ENCODE measurements around the gene SUN5. TPM values are rescaled to one million over a fixed set of nuclear protein-coding genes. Genes with fewer than 3 reads are reported as not detected.

SUN5 gene
- total and polyA plus RNA-seq, 8 donors, result not detected

DNA sequence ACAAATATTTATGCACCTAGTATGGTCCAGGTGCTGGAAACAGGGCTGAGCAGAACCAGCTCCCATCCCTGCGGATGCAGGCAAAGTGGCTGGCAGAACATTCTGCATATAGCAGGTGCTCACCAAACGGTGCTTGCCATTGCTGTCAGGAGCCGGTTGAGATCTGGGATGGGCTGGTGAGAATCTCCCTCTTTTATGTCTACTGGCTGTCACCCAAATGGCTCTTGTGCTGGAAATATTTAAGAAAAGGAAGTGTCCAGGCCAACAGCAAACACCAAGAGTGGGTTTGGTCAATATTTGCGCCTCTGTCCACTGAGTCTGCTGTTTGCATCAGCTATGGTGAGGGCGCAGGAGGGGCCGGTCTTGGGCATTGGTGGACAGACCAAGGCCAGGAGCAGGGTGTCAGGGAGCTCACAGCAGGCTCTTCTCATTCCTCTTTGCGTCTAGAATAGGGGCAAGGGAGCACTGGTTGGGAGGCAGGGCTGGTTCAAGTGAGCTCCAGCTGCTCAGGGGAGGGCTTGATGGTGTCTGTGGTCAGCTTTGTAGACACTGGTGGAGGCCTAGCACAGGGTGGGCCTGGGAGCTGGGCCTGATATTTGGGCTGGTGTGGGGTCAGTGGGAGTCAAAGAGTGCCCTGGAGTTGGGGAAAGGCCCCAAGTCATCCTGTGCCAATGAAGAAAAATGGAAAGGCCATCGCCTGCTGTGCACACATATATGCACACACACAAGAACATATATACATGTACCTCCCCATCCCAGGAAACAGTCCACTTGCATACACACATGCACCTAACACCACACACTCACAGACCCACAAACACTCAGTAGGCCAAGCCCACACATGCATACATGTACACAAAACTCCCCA, 1.9 kb upstream of the SUN5 start:
- TF ChIP-seq, protein P1, sequence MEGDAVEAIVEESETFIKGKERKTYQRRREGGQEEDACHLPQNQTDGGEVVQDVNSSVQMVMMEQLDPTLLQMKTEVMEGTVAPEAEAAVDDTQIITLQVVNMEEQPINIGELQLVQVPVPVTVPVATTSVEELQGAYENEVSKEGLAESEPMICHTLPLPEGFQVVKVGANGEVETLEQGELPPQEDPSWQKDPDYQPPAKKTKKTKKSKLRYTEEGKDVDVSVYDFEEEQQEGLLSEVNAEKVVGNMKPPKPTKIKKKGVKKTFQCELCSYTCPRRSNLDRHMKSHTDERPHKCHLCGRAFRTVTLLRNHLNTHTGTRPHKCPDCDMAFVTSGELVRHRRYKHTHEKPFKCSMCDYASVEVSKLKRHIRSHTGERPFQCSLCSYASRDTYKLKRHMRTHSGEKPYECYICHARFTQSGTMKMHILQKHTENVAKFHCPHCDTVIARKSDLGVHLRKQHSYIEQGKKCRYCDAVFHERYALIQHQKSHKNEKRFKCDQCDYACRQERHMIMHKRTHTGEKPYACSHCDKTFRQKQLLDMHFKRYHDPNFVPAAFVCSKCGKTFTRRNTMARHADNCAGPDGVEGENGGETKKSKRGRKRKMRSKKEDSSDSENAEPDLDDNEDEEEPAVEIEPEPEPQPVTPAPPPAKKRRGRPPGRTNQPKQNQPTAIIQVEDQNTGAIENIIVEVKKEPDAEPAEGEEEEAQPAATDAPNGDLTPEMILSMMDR (IDR thresholded peaks at IDR 0.05), result no peak

DNA sequence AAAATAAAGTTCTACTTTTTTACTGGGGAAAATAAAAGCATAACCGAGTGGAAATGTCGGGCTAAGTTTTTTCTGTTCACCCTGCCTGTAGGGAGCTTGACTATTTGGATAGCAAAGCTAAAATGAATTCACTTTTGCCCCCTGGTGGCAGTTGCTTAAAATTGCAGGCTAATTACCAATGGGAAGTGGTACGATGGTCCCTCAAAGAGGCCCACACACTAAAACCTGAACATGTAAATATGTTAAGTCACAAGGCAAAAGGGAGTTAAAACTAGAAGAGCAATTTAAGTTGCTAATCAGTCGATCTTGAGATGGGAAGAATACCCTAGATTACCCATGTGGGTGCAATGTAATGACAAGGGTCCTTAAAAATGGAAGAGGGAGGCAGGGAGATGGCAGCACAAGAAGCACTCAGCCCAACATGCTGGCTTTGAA, 916 bp upstream of the SUN5 start:
- ATAC-seq (no peak), DNase-seq (no peak)
- no peak overlapping the region for H3K4me3 ChIP-seq
- no peak overlapping the region for H3K27ac ChIP-seq
- intact Hi-C loops (cut with DNase I), result no loop called here
- H3K9me3 ChIP-seq, result peaks cover 0 to 5% of the 10 kb centered on the region in 2 donors
- H3K4me1 ChIP-seq, result no peaks in the 10 kb centered on the region
- TF ChIP-seq, protein P1 (IDR thresholded peaks at IDR 0.05), result peak in 1 of 2 donors; percentile 48
- no peaks in the 10 kb centered on the region for H3K36me3 ChIP-seq
- no peaks in the 10 kb centered on the region for H3K27me3 ChIP-seq

More for the DNA sequence above, 1.9 kb upstream of the SUN5 start:
- peaks cover 0 to 6% of the 10 kb centered on the region in 2 donors for H3K27me3 ChIP-seq
- no peak overlapping the region for H3K27ac ChIP-seq
- ATAC-seq (no peak), DNase-seq (no peak)
- intact Hi-C loops (cut with DNase I), result no loop called here
- H3K4me3 ChIP-seq, result no peak overlapping the region
- H3K36me3 ChIP-seq, result no peaks in the 10 kb centered on the region
- H3K4me1 ChIP-seq, result no peaks in the 10 kb centered on the region
- H3K9me3 ChIP-seq, result peaks cover 0 to 5% of the 10 kb centered on the region in 2 donors

DNA sequence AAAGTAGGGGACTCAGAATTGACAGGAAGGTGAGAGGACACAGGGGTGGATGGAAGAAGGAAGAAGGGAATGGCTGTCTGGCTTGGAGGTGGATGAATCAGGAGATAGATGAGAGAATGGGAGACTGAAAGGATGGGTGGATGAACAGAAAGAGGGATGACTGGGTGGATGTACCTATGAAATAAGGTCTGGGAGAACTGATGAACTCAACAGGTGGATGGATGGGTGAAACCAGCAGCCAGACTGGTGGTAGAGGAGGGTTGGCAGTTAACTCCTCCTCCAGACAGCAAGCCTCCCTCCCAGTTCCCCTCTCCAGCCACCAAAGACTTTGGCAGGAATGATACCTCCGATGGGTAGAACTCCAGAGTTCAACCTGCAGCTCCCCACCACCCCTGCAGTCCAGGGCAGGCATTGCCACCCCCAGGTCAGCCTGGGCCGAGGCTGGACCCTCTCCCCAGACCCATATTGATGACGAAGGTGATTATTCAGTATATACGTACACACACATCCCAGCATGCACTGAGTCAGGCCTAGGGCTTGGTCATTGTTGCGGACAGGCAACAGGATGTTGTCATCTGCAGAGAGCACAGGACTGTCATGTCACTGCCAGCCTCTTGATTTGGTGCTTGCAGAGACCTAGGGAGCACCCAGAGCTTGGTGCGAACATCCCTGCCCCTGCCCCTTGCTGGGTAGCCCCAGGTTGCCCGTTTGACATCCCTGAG, 2.0 kb downstream of the SUN5 start:
- no peaks in the 10 kb centered on the region for H3K36me3 ChIP-seq
- H3K9me3 ChIP-seq, result peaks cover 0 to 5% of the 10 kb centered on the region in 2 donors
- ATAC-seq (no peak), DNase-seq (no peak)
- H3K4me3 ChIP-seq, result no peak overlapping the region
- no peaks in the 10 kb centered on the region for H3K27me3 ChIP-seq
- TF ChIP-seq, protein P1 (IDR thresholded peaks at IDR 0.05), result no peak
- intact Hi-C loops (cut with DNase I), result no loop called here
- H3K27ac ChIP-seq, result no peak overlapping the region
- no peaks in the 10 kb centered on the region for H3K4me1 ChIP-seq

DNA sequence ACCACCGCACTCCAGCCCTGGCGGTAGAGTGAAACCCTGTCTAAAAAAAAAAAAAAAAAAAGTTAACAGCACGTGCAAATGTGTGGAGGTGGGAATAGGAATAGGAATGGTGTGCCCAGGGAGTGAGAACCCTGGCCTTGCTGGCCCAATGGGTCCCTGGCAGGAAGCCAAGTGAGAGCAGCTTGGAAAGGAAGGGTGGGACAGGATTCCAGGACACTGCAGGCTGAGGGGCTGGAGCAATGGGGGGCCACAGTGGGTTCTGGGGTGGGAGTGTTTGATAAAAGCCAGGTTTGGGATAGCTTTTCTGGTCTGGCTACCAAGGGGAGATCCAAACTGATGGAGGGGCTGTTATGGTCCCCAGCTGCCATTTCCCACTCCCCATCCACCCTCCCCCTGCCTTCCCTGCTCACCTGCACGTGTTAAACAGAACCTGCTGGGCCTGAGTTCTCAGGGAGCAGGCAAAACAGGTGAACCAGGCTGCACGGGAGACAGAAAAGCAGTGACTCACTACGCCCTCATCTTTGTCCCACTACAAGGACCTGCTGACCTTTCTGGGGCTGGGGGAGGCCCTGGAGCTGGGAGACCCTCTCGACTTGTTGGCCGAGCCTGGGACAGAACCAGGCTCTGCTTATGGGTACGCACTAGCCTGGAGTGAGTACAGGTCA, 3.3 kb downstream of the SUN5 start:
- Histone ChIP-seq H3K4me3 (no peak overlapping the region), H3K27ac (no peak overlapping the region), H3K9me3 (peaks cover 0 to 5% of the 10 kb centered on the region in 2 donors), H3K36me3 (no peaks in the 10 kb centered on the region), H3K27me3 (no peaks in the 10 kb centered on the region), H3K4me1 (no peaks in the 10 kb centered on the region)
- TF ChIP-seq, protein P1 (IDR thresholded peaks at IDR 0.05), result no peak
- DNase-seq (no peak), ATAC-seq (no peak)
- intact Hi-C loops (cut with DNase I), result no loop called here

All from left lung (tissue), 10 donors.